ENCODE results near the gene S100A10. TPM values are rescaled to one million over a fixed set of nuclear protein-coding genes. Genes with fewer than 3 reads are reported as not detected.

Gene S100A10, protein sequence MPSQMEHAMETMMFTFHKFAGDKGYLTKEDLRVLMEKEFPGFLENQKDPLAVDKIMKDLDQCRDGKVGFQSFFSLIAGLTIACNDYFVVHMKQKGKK
- 100 to 1,000 TPM; 227 to 239 (median 228) TPM for polyA plus RNA-seq (ENCODE audit: insufficient read length in 3 of 3)

DNA sequence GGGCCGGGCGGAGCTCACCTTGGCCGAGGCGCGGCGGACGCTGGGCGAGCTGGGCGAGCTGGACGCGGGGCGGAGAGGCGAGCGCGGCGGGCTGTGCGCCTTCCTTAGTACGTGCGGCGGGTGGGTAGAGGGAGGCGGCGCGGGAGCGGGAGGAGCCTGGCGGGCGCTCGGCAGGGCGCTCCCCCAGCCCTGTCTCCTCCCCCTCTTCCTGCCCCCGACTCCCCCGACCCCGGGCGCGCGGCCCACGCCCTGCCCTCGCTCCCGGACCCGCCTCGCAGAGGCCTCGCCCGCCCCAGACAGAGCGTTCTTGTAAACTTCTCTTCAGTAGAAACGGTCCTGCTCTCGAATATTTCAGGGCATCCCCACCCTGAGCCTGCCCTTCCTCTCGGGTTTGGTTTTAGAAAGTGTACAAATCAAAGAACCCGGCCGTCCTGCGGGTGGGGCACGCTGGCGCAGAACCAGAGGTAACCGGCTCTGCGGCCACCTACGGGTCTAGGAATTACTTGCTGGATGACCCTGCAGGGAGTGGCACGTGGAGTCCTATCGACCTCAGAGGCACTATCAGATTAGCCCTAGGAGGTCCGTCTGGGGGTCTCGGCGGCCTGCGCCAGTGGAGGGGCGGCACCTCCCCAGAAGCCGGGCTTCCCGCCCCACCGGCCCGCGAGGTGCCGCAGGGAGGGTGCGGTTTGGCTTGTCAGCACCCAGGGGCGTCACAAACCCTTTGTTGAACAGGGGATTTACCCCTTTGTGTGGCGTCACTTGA is at the start of gene S100A10:
Gene S100A10, minus strand, starts transcription at position 126 of the 763 bp plus-strand sequence. CDS start 7,629 bp downstream, outside the sequence.
- no peak for DNase-seq (ENCODE audit: low read depth in 3 of 3, low spot score in 2 of 3)

DNA sequence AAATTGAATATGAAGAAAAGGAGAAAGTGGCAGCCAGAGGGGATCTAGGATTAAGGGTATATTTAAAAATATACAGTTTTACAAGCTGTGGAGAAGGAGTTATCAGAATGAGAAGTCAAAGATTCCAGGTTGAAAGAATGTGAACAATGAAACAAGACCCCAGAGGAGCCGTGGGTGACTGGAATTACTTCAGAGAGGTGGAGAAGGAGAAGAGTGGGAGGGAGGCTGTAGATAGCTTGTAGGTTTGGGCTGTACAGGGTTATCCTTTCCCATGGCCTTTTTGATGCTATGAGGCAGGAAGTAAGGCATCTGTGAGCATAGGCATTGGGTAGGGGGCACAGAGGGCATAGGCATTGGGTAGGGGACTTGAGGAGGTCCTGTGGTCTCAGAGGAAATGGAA is 48.4 kb upstream of the S100A10 start:
- DNase-seq (ENCODE audit: low read depth in 3 of 3, low spot score in 2 of 3), result no peak

DNA sequence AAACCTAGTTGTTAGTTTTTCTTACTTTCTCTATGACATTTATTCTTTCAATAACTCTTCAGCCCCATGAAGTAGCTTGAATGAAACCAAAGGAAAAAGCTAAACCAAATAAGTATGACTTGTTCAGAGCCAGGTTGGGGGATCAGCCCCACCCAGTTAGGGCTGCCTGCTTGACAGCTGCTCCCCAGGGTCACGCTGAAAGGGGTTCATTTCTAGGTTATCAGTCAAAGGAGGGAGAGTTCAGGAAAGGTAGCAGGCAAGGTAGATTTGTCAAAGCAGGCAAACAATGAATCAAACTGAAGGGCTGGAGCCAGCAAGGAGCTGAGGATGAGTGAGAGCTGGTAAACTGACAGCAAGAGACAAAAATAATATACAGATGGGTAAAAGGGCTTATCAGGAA is 46.2 kb upstream of the S100A10 start:
- DNase-seq (ENCODE audit: low read depth in 3 of 3, low spot score in 2 of 3), result no peak

DNA sequence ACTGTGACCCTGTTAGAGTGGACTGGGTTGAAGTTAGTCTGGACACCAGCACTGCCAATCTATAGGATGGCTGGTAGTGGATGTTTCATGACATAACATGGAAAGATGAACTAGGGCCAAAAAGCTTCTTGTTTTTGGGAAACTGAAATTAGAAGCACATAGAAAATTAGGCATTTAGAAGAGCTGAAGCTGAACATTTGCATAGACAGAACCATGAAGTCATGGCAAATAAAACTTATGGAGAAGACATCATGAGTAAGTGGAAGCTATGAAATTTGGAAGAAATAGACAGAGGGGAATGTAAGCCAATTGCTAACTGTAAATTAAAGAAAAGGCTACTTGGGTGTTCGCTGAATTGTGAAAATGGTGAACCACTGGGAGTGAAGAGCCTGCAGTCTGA is 45.8 kb upstream of the S100A10 start:
- no peak for DNase-seq (ENCODE audit: low read depth in 3 of 3, low spot score in 2 of 3)

DNA sequence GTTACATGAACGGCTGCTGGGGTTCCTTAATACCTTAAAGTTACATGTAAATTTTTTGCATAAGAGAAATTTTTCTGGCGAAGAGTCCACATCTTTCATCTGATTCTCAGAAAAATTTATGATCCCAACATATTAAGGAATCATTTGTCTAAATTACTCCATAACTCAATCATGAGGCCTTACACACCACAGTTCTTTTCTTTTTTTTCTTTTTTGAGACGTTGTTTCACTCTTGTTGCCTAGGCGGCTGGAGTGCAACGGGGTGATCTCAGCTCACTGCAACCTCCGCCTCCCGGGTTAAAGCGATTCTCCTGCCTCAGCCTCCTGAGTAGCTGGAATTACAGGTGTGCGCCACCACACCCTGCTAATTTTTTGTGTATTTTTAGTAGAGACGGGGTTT is 45.2 kb upstream of the S100A10 start:
- DNase-seq (ENCODE audit: low read depth in 3 of 3, low spot score in 2 of 3), result no peak

DNA sequence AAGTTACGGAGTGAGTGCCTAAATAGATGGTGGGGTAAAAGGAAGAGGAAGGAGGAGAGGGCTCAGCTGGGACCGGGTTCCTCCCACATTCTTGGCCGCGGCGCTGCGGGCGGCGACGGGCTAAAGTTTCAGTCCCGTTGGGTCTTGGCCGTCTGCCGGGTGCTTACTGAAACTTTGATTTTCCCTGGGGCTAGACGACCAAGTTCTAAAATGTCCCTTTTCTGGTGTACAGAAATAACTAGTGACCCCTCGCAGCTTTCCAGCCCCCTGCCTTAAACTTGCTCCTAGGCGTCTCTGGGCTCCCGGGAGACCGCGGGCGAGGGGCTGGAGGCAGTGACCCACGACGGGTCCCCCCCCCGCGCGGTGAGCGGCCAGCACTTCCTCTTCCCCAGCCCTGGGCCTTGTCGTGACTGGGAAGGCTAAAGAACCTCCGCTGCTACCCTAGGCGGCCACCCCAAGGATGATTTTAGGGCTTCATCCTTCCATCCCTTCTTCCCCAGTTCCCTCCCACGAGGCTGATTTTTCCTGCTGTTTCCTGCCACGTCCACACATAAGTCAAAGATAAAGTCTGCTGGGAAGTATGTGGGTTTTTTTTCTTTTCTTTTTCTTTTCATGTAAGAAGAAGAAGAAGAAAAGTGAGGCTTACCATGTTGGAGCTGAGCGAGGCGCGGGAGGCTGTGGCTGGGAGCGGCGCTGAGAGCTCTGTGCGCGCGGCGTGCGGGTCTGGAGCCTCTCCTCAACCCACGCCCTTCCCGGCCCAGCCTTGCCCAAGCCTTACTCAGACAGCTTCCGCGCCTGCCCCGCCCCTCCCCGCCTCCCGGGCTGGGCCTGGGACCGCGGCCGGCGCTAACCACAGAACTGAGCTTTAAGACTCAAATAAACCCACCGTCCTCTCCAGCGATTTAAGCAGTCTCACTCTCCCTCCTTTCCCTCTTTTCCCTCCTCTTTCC is 42.9 kb upstream of the S100A10 start, which contains the start of gene S100A11:
Gene S100A11, minus strand, starts transcription at position 738 of the 950 bp plus-strand sequence. Its CDS starts 89 bp downstream, at position 649.
- peak in 2 of 3 donors; percentile 47 to 49 for DNase-seq (ENCODE audit: low read depth in 3 of 3, low spot score in 2 of 3)

DNA sequence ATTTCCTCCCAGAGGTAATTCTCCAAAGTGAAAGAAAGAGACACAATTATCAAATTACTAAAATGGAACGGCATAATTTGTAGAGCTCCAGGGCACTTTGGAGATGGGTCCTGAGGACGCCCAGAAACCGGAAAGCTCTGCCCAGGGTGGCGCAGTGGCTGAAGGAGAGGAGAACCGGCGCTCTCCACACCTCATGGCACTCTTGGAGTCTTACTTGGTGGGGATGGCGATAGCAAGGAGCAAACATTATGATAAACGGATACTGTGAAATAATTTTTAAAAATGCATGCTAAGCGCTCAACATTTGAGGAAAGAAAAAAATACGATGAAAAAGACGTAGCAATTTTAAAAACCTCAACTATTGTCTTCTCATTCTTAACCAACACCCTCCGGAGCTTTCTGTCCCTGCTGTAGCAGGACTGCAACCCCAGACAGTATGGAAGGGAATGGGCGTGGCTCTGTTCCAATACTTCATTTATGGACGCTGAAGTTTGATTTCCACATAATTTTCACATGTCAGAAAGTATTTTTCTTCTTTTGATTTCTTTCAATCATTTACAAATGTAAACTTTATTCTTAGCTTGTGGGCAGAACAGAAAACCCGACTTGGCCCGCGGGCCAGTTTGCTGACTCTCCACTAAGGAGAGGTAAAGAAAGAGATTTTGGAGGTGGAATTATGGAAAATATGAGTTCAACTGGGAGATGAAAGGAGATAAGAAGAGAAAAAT is 42.0 kb upstream of the S100A10 start:
- DNase-seq (ENCODE audit: low read depth in 3 of 3, low spot score in 2 of 3), result peak in 1 of 3 donors; percentile 20

DNA sequence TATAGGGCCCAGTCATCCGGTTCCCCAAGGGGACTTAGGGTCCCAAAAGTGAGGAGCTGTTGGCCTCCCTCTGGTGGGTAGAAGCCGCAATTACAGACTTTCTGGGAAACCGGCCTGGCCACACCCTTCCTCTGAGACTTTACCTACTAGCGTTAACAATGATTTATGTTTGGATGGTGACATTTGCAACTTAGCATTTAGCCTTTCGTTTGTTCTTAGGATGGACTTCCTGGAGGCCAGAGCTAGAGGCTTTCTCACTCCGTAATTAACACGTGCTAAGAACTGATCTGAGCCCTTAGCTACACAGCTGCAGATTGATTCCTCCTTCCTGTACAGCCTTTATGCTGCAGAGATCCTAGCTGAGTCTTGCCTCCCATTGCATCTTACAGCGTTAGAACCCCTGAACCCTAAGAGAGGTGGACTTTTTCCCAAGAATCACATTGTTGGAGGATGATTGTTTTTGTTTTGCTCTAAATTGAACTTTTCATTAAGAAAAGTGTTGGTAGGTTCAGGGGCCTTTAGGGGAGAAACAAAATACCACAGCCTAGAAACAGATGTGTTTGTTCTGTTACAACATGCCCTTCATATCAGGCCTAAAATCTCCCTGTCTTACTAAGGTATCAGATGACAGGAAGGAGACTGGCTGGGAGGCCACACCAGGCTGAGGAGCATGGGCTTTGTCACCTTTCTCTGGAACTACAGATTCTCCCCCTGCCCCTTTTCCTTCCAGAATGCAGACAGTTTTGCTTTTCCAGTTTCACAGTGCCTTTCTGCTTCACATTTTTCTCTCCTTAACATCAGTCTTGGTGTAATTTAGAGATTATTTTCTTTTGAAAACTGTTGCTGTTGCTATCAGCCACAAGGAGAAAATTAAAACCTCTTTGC is 41.2 kb upstream of the S100A10 start:
- DNase-seq (ENCODE audit: low read depth in 3 of 3, low spot score in 2 of 3), result peak in 2 of 3 donors; percentile 27 to 31

DNA sequence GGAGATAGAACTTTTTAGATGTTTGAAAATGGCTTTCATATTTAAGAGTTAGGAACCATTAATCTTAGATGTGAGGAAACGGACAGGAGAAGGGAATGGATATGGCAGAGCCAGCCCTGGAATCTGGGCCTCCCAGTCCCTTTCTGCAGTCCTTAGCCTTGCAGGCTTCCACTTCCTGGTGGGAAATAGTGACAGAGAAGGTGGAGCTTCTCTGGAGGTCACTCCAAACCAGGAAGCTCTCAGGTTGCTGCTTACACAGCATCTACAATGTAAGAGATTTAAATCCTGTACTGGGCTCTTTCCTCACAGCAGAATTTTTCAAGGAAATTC is 40.6 kb upstream of the S100A10 start:
- DNase-seq (ENCODE audit: low read depth in 3 of 3, low spot score in 2 of 3), result no peak

DNA sequence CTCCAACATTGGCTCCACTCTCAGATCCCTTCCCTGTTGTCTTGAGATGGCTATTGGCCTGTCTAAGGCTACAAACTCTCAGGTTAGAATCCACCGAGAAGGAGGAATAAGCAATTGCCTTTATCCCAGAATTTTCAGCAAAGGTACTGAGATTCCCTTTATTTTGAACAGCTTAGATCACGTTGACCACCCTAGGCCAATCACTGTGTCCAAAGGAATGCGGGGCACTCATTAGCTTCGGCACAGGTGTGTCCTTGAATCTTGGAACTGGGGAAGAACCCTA is 36.2 kb upstream of the S100A10 start:
- DNase-seq (ENCODE audit: low read depth in 3 of 3, low spot score in 2 of 3), result no peak

DNA sequence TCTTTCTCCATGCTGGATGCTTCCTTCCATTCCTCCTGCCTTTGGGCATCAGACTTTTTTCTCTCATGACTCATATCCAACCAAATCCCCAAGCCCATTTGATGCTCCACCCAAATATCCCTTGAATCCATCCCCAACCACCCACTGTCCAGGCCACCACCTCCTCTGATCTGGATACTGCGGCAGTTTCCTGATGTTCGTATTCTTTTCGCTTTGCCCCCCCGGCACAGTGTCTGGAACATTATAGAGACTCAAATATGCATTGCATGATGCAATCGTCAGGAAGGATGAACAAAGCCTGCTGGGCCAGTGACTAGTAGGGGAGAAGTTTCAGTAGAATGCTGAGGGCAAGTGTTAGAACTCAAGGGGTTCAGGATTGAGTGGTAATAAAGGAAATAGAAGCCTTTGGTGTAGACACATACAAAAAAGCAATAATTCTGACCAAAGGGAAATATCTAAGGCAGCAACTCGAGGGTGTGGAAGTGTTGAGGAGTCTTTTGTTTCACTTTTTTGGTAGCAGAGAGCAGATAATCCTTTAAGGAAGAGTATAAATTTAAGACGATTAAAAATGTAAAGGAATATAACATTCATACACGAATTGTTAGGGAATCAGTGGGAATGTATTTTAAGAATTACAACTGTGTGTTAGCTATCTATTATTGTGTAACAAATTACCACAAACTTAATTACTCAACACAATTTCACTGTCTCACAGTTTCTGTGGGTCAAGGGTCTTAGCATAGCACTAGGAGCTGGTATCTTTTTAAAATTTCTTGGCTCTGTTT is 35.7 kb upstream of the S100A10 start:
- no peak for DNase-seq (ENCODE audit: low read depth in 3 of 3, low spot score in 2 of 3)

DNA sequence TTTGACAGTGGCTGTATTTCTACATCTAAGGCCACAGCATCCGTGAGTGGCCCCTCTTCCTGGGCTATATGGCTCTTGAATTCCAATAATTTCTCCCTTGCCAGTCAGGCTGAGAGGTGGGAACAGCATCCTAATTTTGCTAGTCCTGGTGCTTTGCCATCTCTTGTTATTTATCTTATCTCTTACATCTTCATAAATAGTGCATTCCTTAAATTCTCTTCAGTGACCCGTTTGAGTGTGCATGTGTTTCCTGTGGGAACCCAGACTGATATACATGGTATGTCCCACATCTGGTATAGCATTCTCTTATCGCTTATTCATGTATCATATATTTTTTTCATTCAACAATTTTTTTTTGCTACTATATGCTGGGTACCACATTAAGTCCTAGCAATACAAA is 33.2 kb upstream of the S100A10 start:
- no peak for DNase-seq (ENCODE audit: low read depth in 3 of 3, low spot score in 2 of 3)

DNA sequence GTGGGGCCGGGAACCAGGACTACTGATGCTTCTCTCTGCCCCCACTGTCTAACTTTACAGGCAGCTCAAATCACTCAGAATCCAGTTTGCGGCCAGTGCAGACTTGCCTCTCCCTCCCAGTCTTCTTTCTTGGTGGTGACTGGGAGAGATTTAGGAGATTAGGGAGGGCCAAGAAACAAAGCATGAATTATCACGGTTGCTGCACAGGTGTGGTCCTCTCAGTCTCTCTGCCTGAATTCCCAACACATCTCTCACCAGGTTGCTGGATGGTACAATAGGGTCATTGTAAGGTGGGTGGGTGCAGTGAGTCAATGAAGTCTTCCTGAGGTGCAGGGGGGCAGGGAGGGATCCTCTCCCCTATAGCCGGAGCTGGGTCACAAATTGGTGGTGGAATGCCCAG is 30.6 kb upstream of the S100A10 start:
- no peak for DNase-seq (ENCODE audit: low read depth in 3 of 3, low spot score in 2 of 3)

DNA sequence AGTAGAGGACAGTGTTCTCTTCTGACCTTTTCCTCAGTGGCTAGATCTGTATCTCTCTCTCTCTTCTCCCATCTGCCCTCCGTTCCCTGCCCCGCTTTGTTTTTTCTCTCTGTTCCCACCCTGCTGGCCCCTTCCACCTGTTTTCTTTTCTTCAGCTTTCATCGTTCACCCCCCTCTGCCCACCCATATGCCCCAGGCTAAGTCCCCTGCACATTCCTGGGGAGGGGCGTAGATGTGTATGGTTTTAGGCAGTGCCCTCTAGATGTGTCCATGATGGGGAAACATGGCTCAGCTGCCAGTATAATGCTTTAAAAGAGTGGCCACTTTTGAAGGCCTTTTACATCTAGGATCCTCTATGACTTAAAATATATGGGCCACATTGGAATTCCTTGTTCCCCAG is 29.6 kb upstream of the S100A10 start:
- no peak for DNase-seq (ENCODE audit: low read depth in 3 of 3, low spot score in 2 of 3)

DNA sequence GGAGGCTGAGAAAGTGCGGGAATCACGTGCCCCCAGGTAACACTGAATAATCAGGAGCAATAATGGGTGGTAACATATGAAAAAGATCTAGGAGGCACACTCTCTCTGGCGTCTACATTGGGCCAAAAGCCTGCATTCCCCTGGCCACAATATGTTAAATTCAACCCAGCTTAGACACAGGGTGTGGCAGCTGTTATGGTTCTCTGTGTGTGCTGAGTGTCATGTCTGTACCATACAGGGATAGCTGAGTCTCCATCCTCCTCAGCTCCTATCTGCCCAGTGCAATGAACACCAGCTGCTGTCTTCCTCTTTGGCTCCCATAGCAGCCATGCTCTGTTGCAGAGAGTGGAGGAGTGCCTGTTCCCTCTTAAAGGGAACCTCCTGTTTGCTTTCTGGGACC is 28.8 kb upstream of the S100A10 start:
- no peak for DNase-seq (ENCODE audit: low read depth in 3 of 3, low spot score in 2 of 3)

DNA sequence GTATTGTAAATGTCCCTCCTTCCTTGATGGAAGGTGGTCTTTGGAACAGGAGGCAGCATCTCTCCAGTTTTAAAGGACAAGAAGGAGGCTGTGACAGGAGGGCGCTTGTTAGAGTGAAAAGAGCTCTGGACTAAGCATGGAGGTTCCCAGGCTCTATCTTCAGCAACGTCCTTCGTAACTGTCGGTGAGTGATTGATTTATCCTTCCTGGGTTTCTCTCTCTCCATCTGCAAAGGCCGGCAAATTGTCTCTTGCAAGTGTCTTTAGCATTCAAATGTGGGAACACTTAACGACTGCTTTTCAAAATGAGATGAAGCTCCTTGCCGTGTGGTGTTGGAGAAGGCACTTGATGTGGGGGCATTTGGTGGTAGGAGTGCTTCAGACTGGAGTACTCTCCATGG is 27.9 kb upstream of the S100A10 start:
- DNase-seq (ENCODE audit: low read depth in 3 of 3, low spot score in 2 of 3), result no peak

DNA sequence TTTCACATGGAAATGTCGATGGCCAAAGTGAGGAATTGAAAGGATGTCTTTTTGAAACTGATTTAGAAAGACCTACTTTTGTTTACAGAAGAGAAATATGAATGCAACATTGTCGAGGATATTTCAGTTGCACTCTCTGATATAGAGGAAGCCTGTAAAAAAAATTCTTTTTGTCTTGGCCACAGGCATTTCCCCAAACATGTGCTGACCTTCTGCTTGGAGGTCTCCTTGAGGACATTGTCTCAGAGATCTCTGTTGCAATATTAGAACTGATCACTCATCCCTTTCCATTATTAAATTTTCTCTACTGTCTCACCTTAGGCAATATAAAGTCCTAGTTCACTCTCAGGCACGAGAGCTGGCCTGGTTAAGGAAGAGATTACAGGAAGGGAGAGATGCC is 27.2 kb upstream of the S100A10 start:
- DNase-seq (ENCODE audit: low read depth in 3 of 3, low spot score in 2 of 3), result no peak

DNA sequence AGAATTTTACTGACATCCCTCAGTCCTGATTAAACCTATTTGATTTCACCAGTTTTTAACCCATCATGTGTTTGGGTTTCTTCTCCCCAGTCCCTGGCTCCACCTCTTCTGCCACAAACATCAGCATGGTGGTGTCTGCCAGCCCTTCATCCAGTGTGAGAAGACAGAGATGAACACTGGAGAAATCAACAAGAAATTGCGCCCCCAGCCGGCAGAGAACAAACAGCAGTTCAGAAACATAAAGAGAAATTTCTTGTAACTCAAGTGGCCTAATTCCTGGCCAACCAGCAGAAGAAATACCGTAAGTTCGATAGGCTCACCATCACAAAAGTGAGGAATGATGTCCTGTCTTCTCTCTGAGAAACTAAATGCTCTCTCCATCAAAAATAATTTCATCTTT is 24.9 kb upstream of the S100A10 start:
- no peak for DNase-seq (ENCODE audit: low read depth in 3 of 3, low spot score in 2 of 3)

DNA sequence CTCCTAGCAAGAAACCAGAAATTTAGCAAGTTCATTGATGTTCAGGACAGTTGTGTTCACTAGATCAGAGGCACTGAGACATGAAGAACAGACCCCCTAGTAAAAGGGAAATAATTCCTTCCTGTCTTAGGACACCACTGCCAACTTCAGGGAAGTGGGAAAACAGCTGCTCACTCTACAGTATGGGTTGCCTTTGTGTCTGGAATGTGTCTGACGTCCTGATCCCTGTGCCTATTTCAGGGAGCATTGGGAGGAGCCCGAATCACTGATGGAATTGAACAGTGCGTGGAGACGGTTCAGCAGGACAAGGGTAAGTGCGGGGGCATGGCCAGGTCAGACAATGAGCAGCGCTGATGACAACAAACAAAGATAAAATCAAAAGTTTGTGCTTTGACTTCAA is 22.1 kb upstream of the S100A10 start:
- no peak for DNase-seq (ENCODE audit: low read depth in 3 of 3, low spot score in 2 of 3)
